Activated CD8-positive, alpha-beta T cell treated with anti-CD3 and anti-CD28 coated beads for 36 hours (primary cell): ENCODE data around the gene PRRC2B. TPM values are rescaled to one million over a fixed set of nuclear protein-coding genes. Genes with fewer than 3 reads are reported as not detected.

Source experiments
- ATAC-seq: fragments of 200-7000 bp; cut with Tn5 transposase; one replicate; pipeline ENCODE4 v1.10.0; 2021; ENCODE audit warnings: mild to moderate bottlenecking, moderate library complexity
- CTCF ChIA-PET: fragments of 350-600 bp; sonication (Branson Sonifier 250); formaldehyde crosslinking; loops from one replicate; lab custom pipeline; 2021; ENCODE audit warnings: antibody characterized with exemption; lab: Charles Lee
- POLR2A ChIA-PET: fragments of 350-600 bp; sonication (Branson Sonifier 250); formaldehyde crosslinking; loops from one replicate; lab custom pipeline; 2021; ENCODE audit warnings: antibody characterized with exemption; lab: Charles Lee
- DNase-seq: peaks from one replicate; pipeline ENCODE4 v3.0.0-alpha.2; 2020
- H3K27ac Mint-ChIP-seq: one replicate; pipeline ENCODE4 v1.8.0; 2021; ENCODE audit warnings: mild to moderate bottlenecking, mixed read lengths
- H3K27me3 Mint-ChIP-seq: one replicate; pipeline ENCODE4 v1.8.0; 2021; ENCODE audit warnings: mixed read lengths
- H3K36me3 Mint-ChIP-seq: one replicate; pipeline ENCODE4 v1.8.0; 2021; ENCODE audit warnings: low read depth, mixed read lengths
- H3K4me1 Mint-ChIP-seq: one replicate; pipeline ENCODE4 v1.8.0; 2021; ENCODE audit warnings: low read depth, mixed read lengths
- H3K4me3 Mint-ChIP-seq: one replicate; pipeline ENCODE4 v1.8.0; 2021; ENCODE audit warnings: mild to moderate bottlenecking, moderate library complexity, mixed read lengths
- H3K9me3 Mint-ChIP-seq: one replicate; pipeline ENCODE4 v1.8.0; 2021; ENCODE audit warnings: mixed read lengths
- intact Hi-C: fragments of 100-400 bp; cut with micrococcal nuclease; formaldehyde crosslinking; loops from one replicate; pipeline ENCODE4 v1.10.0; 2022
- total RNA-seq, 2 experiments: library from RNA; stranded (reverse); gene quantifications; one replicate each; pipeline ENCODE4 v1.2.3, GENCODE V29; 2021
- TF ChIP-seq, protein P1 (sequence below): fragments of 200-600 bp; IDR thresholded peaks from one replicate; pipeline ENCODE4 v1.8.0; 2022; ENCODE audit warnings: antibody characterized with exemption, mild to moderate bottlenecking

The PRRC2B gene
- total RNA-seq, 2 experiments from 2014 or later: 134 to 141 TPM

DNA sequence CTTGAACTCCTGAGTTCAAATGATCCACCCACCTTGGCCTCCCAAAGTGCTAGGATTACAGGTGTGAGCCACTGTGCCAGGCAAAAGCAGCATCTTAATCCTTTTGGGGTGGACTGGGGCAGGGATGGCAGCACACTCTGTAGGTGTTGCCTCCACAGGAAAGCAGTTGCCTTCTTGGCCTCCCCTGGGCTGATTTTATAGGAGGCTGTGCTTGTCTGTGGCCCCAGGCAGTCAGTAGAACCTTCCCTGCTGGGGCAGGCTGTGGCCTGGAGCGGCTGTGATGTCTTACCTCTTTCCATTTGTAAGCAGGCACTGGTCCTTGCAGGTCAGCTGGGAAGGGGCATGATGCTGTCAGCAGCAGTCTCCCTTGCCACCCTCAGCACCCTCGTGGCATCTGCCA, 49.8 kb downstream of the PRRC2B start:
- ChIA-PET POLR2A (interaction anchor here (1.2 kb wide), 1 partner anchor 14 kb away, joined by 3 read pairs; no protein-coding TSS in a partner anchor), CTCF (no interaction called here)
- TF ChIP-seq, protein P1, sequence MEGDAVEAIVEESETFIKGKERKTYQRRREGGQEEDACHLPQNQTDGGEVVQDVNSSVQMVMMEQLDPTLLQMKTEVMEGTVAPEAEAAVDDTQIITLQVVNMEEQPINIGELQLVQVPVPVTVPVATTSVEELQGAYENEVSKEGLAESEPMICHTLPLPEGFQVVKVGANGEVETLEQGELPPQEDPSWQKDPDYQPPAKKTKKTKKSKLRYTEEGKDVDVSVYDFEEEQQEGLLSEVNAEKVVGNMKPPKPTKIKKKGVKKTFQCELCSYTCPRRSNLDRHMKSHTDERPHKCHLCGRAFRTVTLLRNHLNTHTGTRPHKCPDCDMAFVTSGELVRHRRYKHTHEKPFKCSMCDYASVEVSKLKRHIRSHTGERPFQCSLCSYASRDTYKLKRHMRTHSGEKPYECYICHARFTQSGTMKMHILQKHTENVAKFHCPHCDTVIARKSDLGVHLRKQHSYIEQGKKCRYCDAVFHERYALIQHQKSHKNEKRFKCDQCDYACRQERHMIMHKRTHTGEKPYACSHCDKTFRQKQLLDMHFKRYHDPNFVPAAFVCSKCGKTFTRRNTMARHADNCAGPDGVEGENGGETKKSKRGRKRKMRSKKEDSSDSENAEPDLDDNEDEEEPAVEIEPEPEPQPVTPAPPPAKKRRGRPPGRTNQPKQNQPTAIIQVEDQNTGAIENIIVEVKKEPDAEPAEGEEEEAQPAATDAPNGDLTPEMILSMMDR: no peak
- Mint-ChIP-seq H3K27me3 (no peaks in the 10 kb centered on the region), H3K27ac (no peak overlapping the region), H3K4me3 (no peak overlapping the region), H3K9me3 (no peaks in the 10 kb centered on the region), H3K4me1 (peaks cover 30% of the 10 kb centered on the region), H3K36me3 (peaks cover 60% of the 10 kb centered on the region)
- no peak for DNase-seq
- intact Hi-C loops: no loop called here
- ATAC-seq: no peak

GRCh38 chr9:131446276-131446675, 52.4 kb downstream of the PRRC2B start:
- DNase-seq: no peak
- Mint-ChIP-seq H3K36me3 (peaks cover 59% of the 10 kb centered on the region), H3K4me1 (peaks cover 12% of the 10 kb centered on the region), H3K27ac (peak overlapping the region; percentile 6), H3K4me3 (no peak overlapping the region), H3K9me3 (no peaks in the 10 kb centered on the region), H3K27me3 (no peaks in the 10 kb centered on the region)
- TF ChIP-seq, protein P1: no peak
- ATAC-seq: no peak
- intact Hi-C loops: no loop called here
- ChIA-PET POLR2A (no interaction called here), CTCF (interaction anchor here (1.6 kb wide), 1 partner anchor 97 kb away, joined by 4 read pairs; no protein-coding TSS in a partner anchor)

DNA sequence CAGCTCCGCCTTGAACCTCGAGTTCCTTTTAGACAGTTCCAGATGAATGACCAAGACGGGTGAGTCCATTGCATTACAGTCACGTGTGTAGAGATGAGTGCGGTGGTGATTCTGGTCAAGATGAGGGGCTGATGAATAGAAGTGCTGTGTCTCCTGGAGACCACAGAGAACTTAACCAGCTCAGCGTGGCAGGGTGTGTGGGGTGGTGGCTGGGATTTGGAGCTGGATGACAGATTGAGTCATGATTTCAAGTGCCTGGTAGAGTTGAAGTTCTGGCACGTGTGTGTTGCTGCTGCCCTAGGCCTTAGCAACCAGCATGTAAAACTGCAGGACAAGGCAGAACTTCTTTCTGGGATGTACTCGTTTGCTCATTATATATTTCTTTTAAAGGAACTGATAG, 53.3 kb downstream of the PRRC2B start:
- H3K27ac Mint-ChIP-seq: peak overlapping the region; percentile 6
- peaks cover 60% of the 10 kb centered on the region for H3K36me3 Mint-ChIP-seq
- ChIA-PET POLR2A (interaction anchor here (0.8 to 1.0 kb wide), 2 partner anchors 27 to 89 kb away, joined by 3 to 4 read pairs; no protein-coding TSS in a partner anchor), CTCF (interaction anchor here (2.7 kb wide), 1 partner anchor 110 kb away, joined by 8 read pairs; no protein-coding TSS in a partner anchor)
- ATAC-seq: no peak
- intact Hi-C loops: no loop called here
- TF ChIP-seq, protein P1: no peak
- no peak overlapping the region for H3K4me3 Mint-ChIP-seq
- H3K9me3 Mint-ChIP-seq: no peaks in the 10 kb centered on the region
- H3K27me3 Mint-ChIP-seq: no peaks in the 10 kb centered on the region
- H3K4me1 Mint-ChIP-seq: peaks cover 13% of the 10 kb centered on the region
- no peak for DNase-seq

GRCh38 chr9:131447600-131447999, 53.7 kb downstream of the PRRC2B start:
- Mint-ChIP-seq H3K4me1 (peaks cover 17% of the 10 kb centered on the region), H3K36me3 (peaks cover 62% of the 10 kb centered on the region), H3K9me3 (no peaks in the 10 kb centered on the region), H3K27ac (peak overlapping the region; percentile 18), H3K4me3 (no peak overlapping the region), H3K27me3 (no peaks in the 10 kb centered on the region)
- ChIA-PET POLR2A (interaction anchor here (0.5 to 1.1 kb wide), 4 partner anchors 27 to 825 kb away, joined by 3 to 4 read pairs (median 4); no protein-coding TSS in a partner anchor), CTCF (interaction anchor here (2.7 kb wide), 1 partner anchor 111 kb away, joined by 8 read pairs; no protein-coding TSS in a partner anchor)
- DNase-seq (no peak), ATAC-seq (no peak)
- intact Hi-C loops: no loop called here
- TF ChIP-seq, protein P1: no peak

- ATAC-seq (no peak), DNase-seq (no peak)
- H3K4me3 Mint-ChIP-seq: no peak overlapping the region
- peaks cover 20% of the 10 kb centered on the region for H3K4me1 Mint-ChIP-seq
- H3K27ac Mint-ChIP-seq: peak overlapping the region; percentile 17
- ChIA-PET CTCF (interaction anchor here (1.0 to 2.7 kb wide), 3 partner anchors 9 to 112 kb away, joined by 3 to 8 read pairs (median 3); no protein-coding TSS in a partner anchor), POLR2A (interaction anchor here (0.6 kb wide), 1 partner anchor 43 kb away, joined by 3 read pairs; no protein-coding TSS in a partner anchor)
- H3K36me3 Mint-ChIP-seq: peaks cover 68% of the 10 kb centered on the region
- TF ChIP-seq, protein P1: no peak
- H3K9me3 Mint-ChIP-seq: no peaks in the 10 kb centered on the region
- no peaks in the 10 kb centered on the region for H3K27me3 Mint-ChIP-seq
- intact Hi-C loops: no loop called here
Measured at GRCh38 chr9:131448818-131449217, 54.9 kb downstream of the PRRC2B start.
